GM12892 (cell line): ENCODE results near the gene MYH3.

Experiments
- DNase-seq: peaks from one replicate; pipeline ENCODE4 v3.0.0; 2011; ENCODE audit not compliant: insufficient read length
- FAIRE-seq: peaks from 2 replicates; lab custom pipeline; 2011; peaks lifted over from hg19 to GRCh38; lab: Jason Lieb, UNC
- POLR2A ChIP-seq: IDR thresholded peaks from 2 replicates; pipeline ENCODE4 v1.6.1; 2011; ENCODE audit warnings: low read depth, low read length, control low read depth
- POLR2AphosphoS5 ChIP-seq: IDR thresholded peaks from 2 replicates; pipeline ENCODE4 v1.6.1; 2011; ENCODE audit warnings: low read depth, low read length, control low read depth
- TAF1 ChIP-seq: IDR thresholded peaks from 2 replicates; pipeline ENCODE4 v1.6.1; 2011; ENCODE audit warnings: low read depth, mild to moderate bottlenecking, control low read depth, low read length, borderline replicate concordance

Gene MYH3

GRCh38 chr17:10610884-10611283 lies 46.2 kb downstream of the MYH3 start:
- no peak for FAIRE-seq

GRCh38 chr17:10608244-10608643 lies 48.9 kb downstream of the MYH3 start:
- no peak for FAIRE-seq
- TF ChIP-seq POLR2A (no peak), TAF1 (no peak), POLR2AphosphoS5 (no peak)
- no peak for DNase-seq

More at GRCh38 chr17:10610884-10611283, 46.2 kb downstream of the MYH3 start:
- no peak for TF ChIP-seq POLR2AphosphoS5
- no peak for TF ChIP-seq TAF1
- TF ChIP-seq POLR2A = no peak
- DNase-seq = no peak

GRCh38 chr17:10606110-10606509 lies 51.0 kb downstream of the MYH3 start:
- TF ChIP-seq POLR2AphosphoS5 = no peak
- no peak for TF ChIP-seq POLR2A
- no peak for TF ChIP-seq TAF1
- DNase-seq (no peak), FAIRE-seq (no peak)

GRCh38 chr17:10605221-10605783 lies 51.8 kb downstream of the MYH3 start:
- DNase-seq (no peak), FAIRE-seq (no peak)
- TF ChIP-seq POLR2A = no peak
- no peak for TF ChIP-seq POLR2AphosphoS5
- no peak for TF ChIP-seq TAF1

GRCh38 chr17:10604521-10604920 lies 52.6 kb downstream of the MYH3 start:
- DNase-seq = no peak
- no peak for FAIRE-seq
- TF ChIP-seq TAF1 (no peak), POLR2A (no peak), POLR2AphosphoS5 (no peak)

- no peak for DNase-seq
- no peak for FAIRE-seq
- TF ChIP-seq POLR2AphosphoS5 = no peak
- no peak for TF ChIP-seq POLR2A
- TF ChIP-seq TAF1 = no peak
Observed at GRCh38 chr17:10603931-10604330, 53.2 kb downstream of the MYH3 start.

- DNase-seq (no peak), FAIRE-seq (no peak)
- TF ChIP-seq TAF1 (no peak), POLR2AphosphoS5 (no peak), POLR2A (no peak)
Observed at GRCh38 chr17:10600571-10600970, 56.5 kb downstream of the MYH3 start.

- FAIRE-seq (no peak), DNase-seq (no peak)
- TF ChIP-seq POLR2AphosphoS5 (no peak), POLR2A (no peak), TAF1 (no peak)
Observed at GRCh38 chr17:10598621-10599020, 58.5 kb downstream of the MYH3 start.

GRCh38 chr17:10589553-10590145 lies 67.5 kb downstream of the MYH3 start:
- FAIRE-seq (no peak), DNase-seq (no peak)
- TF ChIP-seq POLR2A = no peak
- TF ChIP-seq TAF1 = no peak
- TF ChIP-seq POLR2AphosphoS5 = no peak

- DNase-seq (no peak), FAIRE-seq (no peak)
- TF ChIP-seq POLR2A (no peak), TAF1 (no peak), POLR2AphosphoS5 (no peak)
Observed at GRCh38 chr17:10585529-10585928, 71.6 kb downstream of the MYH3 start.

GRCh38 chr17:10583834-10584233 lies 73.3 kb downstream of the MYH3 start:
- DNase-seq (no peak), FAIRE-seq (no peak)
- TF ChIP-seq TAF1 = no peak

- FAIRE-seq = no peak
- TF ChIP-seq POLR2A = no peak
- no peak for TF ChIP-seq TAF1
- no peak for TF ChIP-seq POLR2AphosphoS5
- DNase-seq = no peak
Observed at GRCh38 chr17:10579270-10579669, 77.8 kb downstream of the MYH3 start.
